ENCODE measurements around the gene SCRG1.

The SCRG1 gene

DNA sequence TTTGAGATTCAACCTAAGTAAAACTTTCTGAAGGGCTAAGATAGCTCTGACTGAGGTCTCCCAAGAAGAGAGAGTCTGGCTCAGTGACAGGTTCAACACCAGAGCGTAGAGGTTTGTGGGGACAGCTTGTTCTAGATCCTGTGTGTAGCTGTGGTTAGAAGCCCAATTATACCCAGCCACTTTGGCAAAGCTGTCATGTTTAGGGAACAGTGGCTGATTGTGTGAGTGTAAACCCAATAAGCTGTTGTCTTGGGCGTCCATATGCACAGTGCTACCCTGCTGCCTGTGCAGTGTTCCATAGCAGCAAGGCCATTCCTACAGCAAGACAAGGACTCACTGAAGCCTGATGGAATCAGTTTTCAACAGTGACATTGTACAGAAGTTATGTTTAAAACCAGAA lies 11.2 kb upstream of the SCRG1 start:
- DNase-seq (ENCODE audit: low spot score) = no peak

DNA sequence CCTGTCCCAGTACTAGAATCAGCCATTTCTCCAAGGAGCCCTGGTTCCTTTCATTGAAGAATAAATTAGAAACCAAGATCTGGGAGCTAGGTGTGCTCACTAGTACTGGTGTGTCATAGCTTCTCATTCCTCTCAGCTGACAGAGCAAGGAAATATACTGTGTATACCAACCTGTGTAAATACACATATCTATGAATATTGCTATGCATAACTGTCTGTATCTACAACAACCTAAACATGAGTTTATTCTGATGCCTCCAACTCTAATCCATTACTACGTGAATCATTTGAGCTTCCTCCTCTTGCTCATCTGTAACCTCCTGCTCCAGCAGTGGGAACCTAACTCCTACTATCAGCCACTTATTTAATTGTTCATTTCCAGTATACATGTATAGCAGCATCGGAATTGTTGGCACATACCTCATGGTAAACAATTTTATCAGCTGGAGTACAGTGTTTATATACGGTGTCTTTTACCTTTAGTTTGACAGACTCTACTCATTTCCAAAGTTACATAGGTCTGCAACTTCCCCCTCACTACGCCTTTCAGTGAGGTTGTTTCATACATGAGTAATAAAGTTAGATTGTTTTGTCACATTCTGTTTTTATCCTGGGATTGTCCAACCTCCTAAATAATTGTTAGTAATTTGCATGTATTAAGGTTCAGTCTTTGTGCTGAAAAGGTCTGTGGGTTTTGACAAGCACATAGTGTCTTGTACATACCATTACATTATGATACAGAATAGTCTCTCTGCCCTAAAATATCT lies 7.1 kb upstream of the SCRG1 start:
- DNase-seq (ENCODE audit: low spot score) = no peak

DNA sequence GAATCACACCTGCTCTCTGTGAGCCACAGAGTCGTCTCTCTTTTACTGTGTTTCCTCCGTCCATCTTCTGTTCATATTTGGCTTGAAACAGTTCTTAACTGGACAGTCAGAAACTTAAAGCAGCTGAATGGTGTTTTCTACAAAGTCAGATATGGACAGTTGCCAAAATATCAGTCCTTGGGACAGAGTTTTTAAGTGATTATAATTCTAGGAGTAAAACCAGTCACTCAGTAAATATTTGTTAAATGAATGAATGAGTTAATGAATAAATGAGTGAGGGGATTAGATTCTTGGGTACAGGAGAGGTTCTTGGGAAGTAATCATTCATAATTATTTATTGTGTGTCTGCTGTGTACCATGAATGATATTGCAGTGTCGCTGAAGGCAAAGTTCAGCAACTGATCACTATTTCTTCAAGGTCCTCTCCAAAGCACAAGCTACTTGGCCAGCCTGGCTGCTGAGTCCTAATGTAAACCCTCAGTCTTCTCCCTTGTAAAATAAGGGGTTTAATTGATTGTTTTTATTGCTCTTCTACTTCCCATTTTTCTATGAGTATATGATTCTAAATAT lies 5.5 kb upstream of the SCRG1 start:
- DNase-seq (ENCODE audit: low spot score) = no peak

GRCh38 chr4:173403051-173403450 lies 4.1 kb upstream of the SCRG1 start:
- no peak for DNase-seq (ENCODE audit: low spot score)

DNA sequence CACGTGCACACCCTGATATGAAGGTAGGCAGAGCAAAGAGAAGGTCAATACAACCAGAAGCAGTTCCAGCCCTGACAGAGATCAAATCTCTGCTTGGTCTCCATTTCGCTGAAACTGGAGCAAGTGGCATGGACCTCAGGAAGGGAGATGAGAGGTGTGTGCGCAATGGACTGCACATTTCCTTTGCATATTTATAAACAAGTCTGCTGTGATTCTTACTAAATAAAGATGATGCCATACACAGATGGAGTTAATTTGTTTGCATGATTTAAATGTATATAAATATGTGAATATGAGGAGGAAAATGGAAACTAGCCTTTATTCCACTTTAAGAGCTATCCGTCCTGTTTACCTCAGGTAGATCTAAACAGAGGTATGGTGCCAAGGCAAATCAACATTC lies 2.1 kb upstream of the SCRG1 start:
- DNase-seq (ENCODE audit: low spot score) = no peak

DNA sequence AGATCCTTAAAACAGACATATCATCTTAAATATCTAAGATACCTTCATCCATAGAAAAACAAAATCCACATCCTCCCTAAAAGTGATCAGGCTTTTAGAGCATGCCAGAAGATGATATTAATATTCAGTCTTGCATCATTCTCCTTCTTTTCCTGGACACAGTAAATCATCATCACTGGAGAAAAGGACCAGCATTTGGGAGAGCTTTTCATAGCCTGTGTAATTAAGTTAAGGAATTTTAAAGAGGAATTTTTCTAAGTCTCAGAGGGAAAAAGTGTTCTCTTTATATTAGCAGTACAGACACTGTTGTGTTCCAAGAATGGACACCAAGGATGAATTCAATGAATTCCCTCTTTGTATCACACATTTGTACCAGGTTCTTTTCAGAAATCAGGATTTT lies 696 bp downstream of the SCRG1 start:
- no peak for DNase-seq (ENCODE audit: low spot score)

- no peak for DNase-seq (ENCODE audit: low spot score)
Observed at GRCh38 chr4:173397604-173398003, 1.3 kb downstream of the SCRG1 start.

- no peak for DNase-seq (ENCODE audit: low spot score)
Observed at GRCh38 chr4:173391701-173392100, 7.2 kb downstream of the SCRG1 start.

GRCh38 chr4:173386751-173387150 lies 12.2 kb downstream of the SCRG1 start:
- DNase-seq (ENCODE audit: low spot score) = no peak

DNA sequence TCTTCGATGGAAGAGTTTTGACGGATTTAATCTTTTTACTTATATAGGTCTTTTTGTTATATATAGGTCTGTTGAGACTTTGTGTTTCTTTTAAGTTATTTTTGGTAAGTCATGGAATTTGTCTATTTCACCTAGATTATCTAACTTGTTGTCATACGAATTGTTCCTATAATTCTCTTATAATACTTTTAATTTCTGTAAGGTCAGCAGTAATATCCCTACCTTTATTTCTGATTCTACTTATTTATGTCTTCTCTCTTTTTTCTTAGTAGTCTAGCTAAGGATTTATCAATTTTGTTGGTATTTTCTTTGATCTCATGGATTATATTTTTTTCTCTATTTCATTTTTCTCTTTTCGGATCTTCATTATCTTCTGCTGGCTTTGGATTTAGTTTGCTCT lies 16.6 kb downstream of the SCRG1 start:
- DNase-seq (ENCODE audit: low spot score) = no peak

GRCh38 chr4:173381610-173382009 lies 17.3 kb downstream of the SCRG1 start:
- DNase-seq (ENCODE audit: low spot score) = no peak

DNA sequence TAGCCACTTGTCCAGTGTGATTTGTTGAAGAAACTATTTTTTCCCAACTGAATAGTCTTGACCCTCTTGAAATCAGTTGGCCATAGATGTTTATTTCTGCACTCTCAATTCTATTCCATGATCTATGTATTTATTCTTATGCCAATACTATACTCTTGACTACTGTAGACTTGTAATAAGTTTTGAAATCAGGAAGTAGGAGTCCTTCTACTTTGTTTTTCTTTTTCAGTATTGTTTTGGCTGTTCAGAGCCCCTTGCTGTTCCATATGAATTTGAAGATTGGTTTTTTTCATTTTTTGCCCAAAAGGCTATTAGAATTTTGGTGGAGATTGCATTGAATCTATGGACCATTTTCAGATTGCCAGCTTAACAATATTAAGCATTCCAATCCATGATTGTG lies 17.9 kb downstream of the SCRG1 start:
- DNase-seq (ENCODE audit: low spot score) = no peak

GRCh38 chr4:173379929-173380328 lies 19.0 kb downstream of the SCRG1 start:
- DNase-seq (ENCODE audit: low spot score) = no peak

GRCh38 chr4:173374588-173374987 lies 24.3 kb downstream of the SCRG1 start:
- DNase-seq (ENCODE audit: low spot score) = no peak

DNA sequence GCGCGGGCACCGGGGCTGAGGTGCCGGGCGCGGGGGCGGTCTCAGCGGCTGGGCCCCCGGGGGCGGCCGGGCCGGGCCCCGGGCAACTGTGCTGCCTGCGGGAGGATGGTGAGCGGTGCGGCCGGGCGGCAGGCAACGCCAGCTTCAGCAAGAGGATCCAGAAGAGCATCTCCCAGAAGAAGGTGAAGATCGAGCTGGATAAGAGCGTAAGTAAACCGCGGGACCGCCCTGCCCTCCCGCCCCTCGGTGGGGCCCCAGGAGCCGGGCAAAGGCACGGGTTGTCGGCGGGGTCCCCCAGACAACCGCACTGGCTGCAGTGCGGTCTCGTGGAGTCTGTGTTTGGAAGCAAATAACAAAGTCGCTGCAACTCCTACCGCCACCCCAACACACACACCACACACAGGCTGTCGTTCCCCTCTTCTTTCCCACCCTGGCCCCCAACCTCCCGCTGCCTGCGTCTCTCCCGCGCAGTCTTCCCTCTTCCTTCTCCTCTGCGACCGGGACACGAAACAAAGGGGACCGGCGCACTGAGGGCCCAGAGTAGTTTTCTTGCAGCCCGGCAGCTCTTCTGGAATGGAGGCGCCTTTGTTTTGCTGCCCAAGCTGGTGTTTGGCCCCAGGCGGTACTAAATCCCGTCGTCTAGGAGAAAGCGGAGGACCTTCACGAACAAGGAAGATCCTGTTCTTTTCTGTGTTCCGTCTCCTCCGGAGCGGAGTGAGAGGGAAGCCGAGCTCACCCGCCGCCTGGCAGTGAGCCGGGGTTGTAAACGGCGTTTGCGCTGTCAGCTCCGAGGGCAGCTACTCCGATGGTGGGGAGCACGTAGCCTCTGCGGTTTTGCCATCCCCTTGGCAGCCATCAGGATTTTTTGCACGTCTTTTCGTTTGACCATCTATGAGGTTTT lies 27.4 kb downstream of the SCRG1 start:
- DNase-seq (ENCODE audit: low spot score) = peak; percentile 65

GRCh38 chr4:173370477-173371291 lies 28.2 kb downstream of the SCRG1 start, which contains the start of gene SAP30:
SAP30 (plus strand) TSS chr4:173370954; CDS start chr4:173371183, 229 bp downstream.
- DNase-seq (ENCODE audit: low spot score) = peak; percentile 98

GRCh38 chr4:173370130-173370476 lies 28.8 kb downstream of the SCRG1 start:
- no peak for DNase-seq (ENCODE audit: low spot score)

DNA sequence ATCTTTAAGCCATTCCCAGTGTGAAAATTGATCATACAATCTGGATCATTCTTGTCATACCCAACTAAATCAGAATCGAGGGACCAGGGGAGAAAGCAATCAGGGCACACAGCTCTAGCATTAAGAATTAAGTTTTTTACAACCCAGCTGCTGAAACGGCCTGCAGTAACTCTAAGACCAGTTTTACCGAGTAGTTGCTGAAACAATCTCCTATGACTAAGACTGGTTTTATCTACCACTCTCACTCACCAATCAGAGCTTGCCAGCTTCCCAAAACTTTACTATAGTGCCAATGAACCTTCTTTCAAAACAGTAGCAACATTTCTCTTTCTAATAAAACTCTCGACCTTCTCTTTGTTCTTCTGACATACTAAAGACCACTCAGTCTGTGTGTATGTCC lies 31.0 kb downstream of the SCRG1 start:
- DNase-seq (ENCODE audit: low spot score) = peak; percentile 58

GRCh38 chr4:173367285-173367684 lies 31.6 kb downstream of the SCRG1 start:
- no peak for DNase-seq (ENCODE audit: low spot score)

GRCh38 chr4:173365359-173365996 lies 33.4 kb downstream of the SCRG1 start:
- no peak for DNase-seq (ENCODE audit: low spot score)

DNA sequence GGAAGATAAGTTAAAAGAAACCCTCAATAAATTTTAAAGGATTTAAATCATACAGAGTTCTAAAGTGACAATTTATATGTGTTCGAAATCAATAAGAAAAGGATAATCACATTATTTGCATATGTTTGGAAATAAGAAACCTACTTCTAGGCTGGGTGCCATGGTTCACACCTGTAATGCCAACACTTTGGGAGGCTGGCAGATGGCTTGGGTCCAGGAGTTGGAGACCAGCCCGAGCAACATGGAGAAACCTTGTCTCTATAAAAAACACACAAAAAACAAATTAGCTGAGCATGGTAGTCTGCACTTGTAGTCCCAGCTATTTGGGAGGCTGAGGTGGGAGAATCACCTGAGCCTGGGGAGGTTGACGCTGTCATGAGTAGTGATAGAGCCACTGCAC lies 36.2 kb downstream of the SCRG1 start:
- no peak for DNase-seq (ENCODE audit: low spot score)

Measured in hematopoietic multipotent progenitor cell treated with erythropoietin and hydrocortisone succinate and interleukin-3 and kit ligand, for 15 days (in vitro differentiated cells).